AG04450 (cell line): ENCODE data around the gene SYCE3. TPM values are rescaled to one million over a fixed set of nuclear protein-coding genes. Genes with fewer than 3 reads are reported as not detected.

Experiments
- CTCF ChIA-PET: fragments of 300-600, 350-600 bp; formaldehyde crosslinking; extraction: SDS; loops from one replicate; lab custom pipeline; 2022; ENCODE audit warnings: antibody characterized with exemption, inconsistent platforms; lab: Charles Lee
- POLR2A ChIA-PET: fragments of 350-600 bp; formaldehyde crosslinking; extraction: SDS; loops from one replicate; lab custom pipeline; 2021; ENCODE audit warnings: antibody characterized with exemption, inconsistent platforms; lab: Yijun Ruan, JAX
- DNase-seq: peaks from one replicate; pipeline ENCODE4 v3.0.0-alpha.2; 2011; ENCODE audit warnings: low read depth, low spot score
- H3K27ac ChIP-seq: one replicate; pipeline ENCODE4 v1.5.1; 2012; ENCODE audit warnings: low read depth, low read length, control low read depth
- H3K27me3 ChIP-seq: one replicate; pipeline ENCODE4 v1.6.0; 2012; ENCODE audit warnings: low read length; ENCODE audit not compliant: control insufficient read depth, insufficient read depth
- H3K4me3 ChIP-seq: 2 replicates; pipeline ENCODE4 v1.5.1; 2011; ENCODE audit warnings: mild to moderate bottlenecking, low read depth, low read length, control low read depth
- H3K9me3 ChIP-seq: 2 replicates; pipeline ENCODE4 v1.5.1; 2012; ENCODE audit warnings: low read length; ENCODE audit not compliant: control insufficient read depth, insufficient read depth
- polyA plus RNA-seq: library from polyadenylated mRNA; depleted of rRNA; stranded (reverse); fragments of >200 nt; gene quantifications from 2 replicates; pipeline ENCODE4 v1.2.3, GENCODE V29; 2011
- TF ChIP-seq, protein P1 (sequence below): IDR thresholded peaks from 2 replicates; pipeline ENCODE4 v1.5.1; 2011; ENCODE audit warnings: low read depth, low read length, control low read depth, inconsistent platforms

SYCE3 gene
- polyA plus RNA-seq, 1 experiment = not detected

DNA sequence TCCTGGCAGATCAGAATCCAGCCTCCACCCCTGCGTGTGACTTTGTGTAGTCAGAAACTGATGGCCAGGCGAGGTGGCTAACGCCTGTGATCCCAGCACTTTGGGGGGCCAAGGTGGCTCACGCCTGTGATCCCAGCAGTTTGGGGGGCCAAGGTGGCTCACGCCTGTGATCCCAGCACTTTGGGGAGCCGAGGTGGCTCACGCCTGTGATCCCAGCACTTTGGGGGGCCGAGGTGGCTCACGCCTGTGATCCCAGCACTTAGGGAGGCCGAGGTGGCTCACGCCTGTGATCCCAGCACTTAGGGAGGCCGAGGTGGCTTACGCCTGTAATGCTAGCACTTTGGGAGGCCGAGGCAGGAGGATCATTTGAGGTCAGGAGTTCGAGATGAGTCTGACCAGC is 49.5 kb downstream of the SYCE3 start:
- TF ChIP-seq, protein P1, sequence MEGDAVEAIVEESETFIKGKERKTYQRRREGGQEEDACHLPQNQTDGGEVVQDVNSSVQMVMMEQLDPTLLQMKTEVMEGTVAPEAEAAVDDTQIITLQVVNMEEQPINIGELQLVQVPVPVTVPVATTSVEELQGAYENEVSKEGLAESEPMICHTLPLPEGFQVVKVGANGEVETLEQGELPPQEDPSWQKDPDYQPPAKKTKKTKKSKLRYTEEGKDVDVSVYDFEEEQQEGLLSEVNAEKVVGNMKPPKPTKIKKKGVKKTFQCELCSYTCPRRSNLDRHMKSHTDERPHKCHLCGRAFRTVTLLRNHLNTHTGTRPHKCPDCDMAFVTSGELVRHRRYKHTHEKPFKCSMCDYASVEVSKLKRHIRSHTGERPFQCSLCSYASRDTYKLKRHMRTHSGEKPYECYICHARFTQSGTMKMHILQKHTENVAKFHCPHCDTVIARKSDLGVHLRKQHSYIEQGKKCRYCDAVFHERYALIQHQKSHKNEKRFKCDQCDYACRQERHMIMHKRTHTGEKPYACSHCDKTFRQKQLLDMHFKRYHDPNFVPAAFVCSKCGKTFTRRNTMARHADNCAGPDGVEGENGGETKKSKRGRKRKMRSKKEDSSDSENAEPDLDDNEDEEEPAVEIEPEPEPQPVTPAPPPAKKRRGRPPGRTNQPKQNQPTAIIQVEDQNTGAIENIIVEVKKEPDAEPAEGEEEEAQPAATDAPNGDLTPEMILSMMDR = no peak
- POLR2A ChIA-PET = interaction anchor here (1.7 kb wide), 1 partner anchor 12 kb away, joined by 6 read pairs; the partner anchor contains the start of gene SCO2
- CTCF ChIA-PET = interaction anchor here (0.6 kb wide), 1 partner anchor 107 kb away, joined by 5 read pairs; no protein-coding TSS in a partner anchor
- H3K27me3 ChIP-seq = no peaks in the 10 kb centered on the region
- no peak overlapping the region for H3K4me3 ChIP-seq
- DNase-seq = no peak
- H3K9me3 ChIP-seq = no peaks in the 10 kb centered on the region
- H3K27ac ChIP-seq = no peak overlapping the region

DNA sequence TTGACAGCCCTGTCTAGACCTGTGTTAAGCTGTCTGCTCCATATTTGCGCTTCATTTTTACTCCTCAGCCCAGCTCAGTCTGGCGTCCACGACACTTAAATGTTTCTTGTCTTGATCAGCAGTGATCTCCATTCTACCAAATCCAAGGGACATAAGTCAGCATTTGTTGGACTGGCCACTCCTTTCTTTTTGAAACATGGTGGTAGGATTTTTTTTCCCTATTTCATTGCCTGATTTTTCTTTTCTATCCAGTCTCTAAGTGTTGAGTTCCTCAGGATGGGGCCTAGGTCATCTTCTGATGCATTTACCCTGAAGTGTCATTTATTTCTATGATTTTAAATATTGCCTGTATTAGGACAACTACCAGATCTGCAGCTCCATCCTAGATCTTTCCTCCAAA is 53.8 kb downstream of the SYCE3 start:
- POLR2A ChIA-PET = interaction anchor here (1.9 kb wide), 1 partner anchor 17 kb away, joined by 29 read pairs; the partner anchor contains the start of gene SCO2
- CTCF ChIA-PET = interaction anchor here (1.5 to 4.2 kb wide), 3 partner anchors 11 to 54 kb away, joined by 5 to 28 read pairs (median 7); partner anchors contain the start of genes SCO2 and SYCE3
- peak overlapping the region; percentile 84 for H3K4me3 ChIP-seq
- H3K9me3 ChIP-seq = no peaks in the 10 kb centered on the region; the same call in 1 of the 2 replicates
- no peak for DNase-seq
- TF ChIP-seq, protein P1 = no peak
- no peaks in the 10 kb centered on the region for H3K27me3 ChIP-seq
- no peak overlapping the region for H3K27ac ChIP-seq

DNA sequence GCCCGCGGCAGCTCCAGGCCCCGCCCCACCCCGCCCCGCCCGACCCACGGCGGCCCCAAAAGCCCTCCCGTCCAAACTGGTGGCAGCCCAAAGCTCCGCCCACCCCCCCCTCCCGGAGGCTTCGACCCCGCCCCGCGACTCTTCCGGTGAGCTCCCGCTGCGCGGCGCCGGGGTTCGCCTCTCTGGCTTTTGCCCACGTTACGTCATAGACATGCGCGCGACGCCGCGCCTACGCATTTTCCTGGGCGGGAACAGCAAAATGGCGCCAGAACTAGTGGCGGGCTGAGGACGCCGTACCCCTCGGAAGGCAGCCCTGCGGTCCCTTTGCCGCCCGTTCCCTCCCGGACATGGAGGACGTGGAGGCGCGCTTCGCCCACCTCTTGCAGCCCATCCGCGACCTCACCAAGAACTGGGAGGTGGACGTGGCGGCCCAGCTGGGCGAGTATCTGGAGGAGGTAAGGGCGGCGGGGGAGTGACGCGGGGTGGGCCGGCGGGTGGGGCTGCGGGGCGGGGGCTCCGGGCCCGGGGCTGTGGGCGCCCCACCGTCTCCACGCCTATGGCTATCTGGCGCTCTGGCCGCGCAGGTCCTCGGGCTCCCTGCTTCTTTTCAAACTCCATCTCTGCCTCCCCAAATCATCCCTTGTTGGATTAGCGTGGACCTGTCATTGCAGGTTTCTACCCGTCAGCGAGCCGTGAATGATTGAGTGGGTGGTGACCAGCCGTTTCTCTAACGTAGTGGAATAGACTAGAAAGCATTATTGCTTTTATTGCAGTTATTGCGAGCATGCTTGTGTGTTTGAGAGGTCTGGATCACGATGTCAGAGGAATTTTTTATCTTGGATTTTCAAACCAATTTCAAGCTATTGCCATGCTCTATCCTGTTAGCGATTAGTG is 54.5 kb downstream of the SYCE3 start, which contains the start of gene NCAPH2:
NCAPH2 (plus strand) TSS at position 234 of the 894 bp plus-strand sequence; CDS start at position 348, 114 bp downstream.
- peak; percentile 90 for DNase-seq
- Histone ChIP-seq H3K27ac (peak within 1 kb of the TSS; percentile 68), H3K4me3 (peak within 1 kb of the TSS; percentile 99), H3K27me3 (no peaks in the 10 kb centered on the region), H3K9me3 (no peaks in the 10 kb centered on the region; the same call in 1 of the 2 replicates)
- TF ChIP-seq, protein P1 = no peak
- ChIA-PET POLR2A (interaction anchor here (0.5 to 1.9 kb wide), 7 partner anchors 10 to 74 kb away, joined by 3 to 29 read pairs (median 3); partner anchors contain the start of genes CHKB and SCO2), CTCF (interaction anchor here (0.7 to 4.2 kb wide), 5 partner anchors 10 to 112 kb away, joined by 4 to 28 read pairs (median 5); partner anchors contain the start of genes SCO2 and SYCE3)

DNA sequence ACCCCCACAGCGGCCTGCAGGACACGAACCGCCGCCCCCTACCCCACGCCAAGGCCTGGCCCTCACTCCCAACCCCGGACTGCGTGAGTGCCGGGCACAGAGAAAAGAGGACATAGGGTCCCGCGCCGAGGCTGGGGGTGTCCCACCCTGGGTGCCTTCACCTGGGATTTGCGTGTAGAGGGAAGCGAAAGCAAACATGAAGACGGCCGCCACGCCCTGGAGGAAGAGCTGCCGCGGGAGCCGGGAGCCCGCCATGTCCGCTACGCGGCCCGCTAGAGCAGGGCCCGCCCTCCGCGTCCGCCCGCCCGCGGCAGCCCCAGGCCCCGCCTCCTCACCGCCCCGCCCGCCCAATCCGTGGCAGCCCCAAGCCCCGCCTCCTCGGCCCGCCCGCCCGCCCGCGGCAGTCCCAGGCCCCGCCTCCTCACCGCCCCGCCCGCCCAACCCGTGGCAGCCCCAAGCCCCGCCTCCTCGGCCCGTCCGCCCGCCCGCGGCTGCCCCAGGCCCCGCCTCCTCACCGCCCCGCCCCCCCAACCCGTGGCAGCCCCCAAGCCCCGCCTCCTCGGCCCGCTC is 55.2 kb downstream of the SYCE3 start, which contains the start of gene LMF2:
LMF2 (minus strand) TSS at position 282 of the 570 bp plus-strand sequence; CDS start at position 255, 27 bp downstream.
- ChIA-PET CTCF (interaction anchor here (0.7 to 4.2 kb wide), 4 partner anchors 9 to 113 kb away, joined by 4 to 28 read pairs (median 6); partner anchors contain the start of genes SCO2 and SYCE3), POLR2A (interaction anchor here (0.8 to 1.9 kb wide), 6 partner anchors 9 to 75 kb away, joined by 3 to 29 read pairs (median 4); partner anchors contain the start of genes CHKB and SCO2)
- Histone ChIP-seq H3K9me3 (no peaks in the 10 kb centered on the region; the same call in 1 of the 2 replicates), H3K4me3 (peak within 1 kb of the TSS; percentile 99), H3K27ac (peak within 1 kb of the TSS; percentile 68), H3K27me3 (no peaks in the 10 kb centered on the region)
- TF ChIP-seq, protein P1 = no peak
- DNase-seq = no peak
